ENCODE measurements around the gene ARHGEF4. TPM values are rescaled to one million over a fixed set of nuclear protein-coding genes. Genes with fewer than 3 reads are reported as not detected.

The ARHGEF4 gene
- total and polyA plus RNA-seq, 10 of the 15 experiments (the other 5 are each of a cell fraction or from before 2014, with no cell fraction given): 0.02 to 0.24 (median 0.16) TPM; not detected in 6

DNA sequence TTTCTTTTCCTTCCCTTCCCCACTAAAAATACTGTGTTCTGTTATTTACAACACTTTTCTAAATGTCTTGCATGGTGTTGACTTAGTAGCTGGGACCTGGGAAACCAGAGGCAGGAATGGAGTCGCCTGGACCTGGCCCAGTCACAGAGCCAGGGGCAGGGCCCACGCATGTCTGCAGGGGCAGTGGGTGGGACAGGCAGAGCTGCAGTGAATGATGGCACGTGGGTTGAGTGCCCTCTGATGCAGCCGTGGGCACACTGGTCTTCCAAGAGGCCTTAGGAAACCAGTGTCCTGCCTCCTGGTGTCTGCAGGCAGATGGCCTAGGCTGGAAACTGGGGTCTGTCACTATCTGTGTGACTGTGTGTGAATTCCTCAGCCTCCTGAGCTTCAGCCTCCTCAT lies 46.8 kb downstream of the ARHGEF4 start:
- H2AFZ ChIP-seq (ENCODE audit: control insufficient read depth, low read depth, low read length): no peak overlapping the region
- ChIA-PET RAD21 (ENCODE audit: unreplicated experiment) (interaction anchor here (0.8 kb wide), 1 partner anchor 86 kb away, joined by 3 read pairs; no protein-coding TSS in a partner anchor), CTCF (interaction anchor here (1.5 to 3.0 kb wide), 2 partner anchors 9 to 86 kb away, joined by 7 to 22 read pairs; no protein-coding TSS in a partner anchor), SMC1A (ENCODE audit: uncharacterized antibody, unreplicated experiment) (interaction anchor here (1.4 kb wide), 1 partner anchor 9 kb away, joined by 5 read pairs; no protein-coding TSS in a partner anchor), POLR2A (no interaction called here)
- H3K79me2 ChIP-seq (ENCODE audit: control insufficient read depth, insufficient read depth, low read length): no peaks in the 10 kb centered on the region
- intact Hi-C loops (cut with micrococcal nuclease; ENCODE audit: unreplicated experiment): no loop called here
- H3K9ac ChIP-seq (ENCODE audit: control insufficient read depth, insufficient read depth, low read length): no peak overlapping the region
- H3K27ac ChIP-seq (ENCODE audit: control insufficient read depth, insufficient read depth): no peak overlapping the region
- WGBS (ENCODE audit: insufficient coverage, insufficient replicate concordance, low lambda C conversion rate, missing lambda C conversion rate): 0% methylated on average over 4 of the region's 4 CpGs
- H3K9me3 ChIP-seq (replicated peaks; ENCODE audit: control insufficient read depth, insufficient read depth, low read length): no peaks in the 10 kb centered on the region
- ATAC-seq (no peak), DNase-seq (ENCODE audit: low read depth, low spot score) (no peak), FAIRE-seq (no peak)
- H3K4me1 ChIP-seq (ENCODE audit: control insufficient read depth, insufficient read depth, low read length): no peaks in the 10 kb centered on the region
- H3K4me2 ChIP-seq (ENCODE audit: control insufficient read depth, insufficient read depth): no peak overlapping the region
- BruUV-seq (replicated peaks): no TSS peak
- H3K36me3 ChIP-seq (ENCODE audit: control insufficient read depth in 2 of 2, insufficient read depth in 2 of 2, low read length in 1 of 2): no peaks in the 10 kb centered on the region
- no peak overlapping the region for H3K4me3 ChIP-seq
- H4K20me1 ChIP-seq (ENCODE audit: control insufficient read depth, insufficient read depth): no peaks in the 10 kb centered on the region
- in situ Hi-C loops (cut with MboI): no loop called here
- H3K27me3 ChIP-seq (replicated peaks in 1 of 2; ENCODE audit: control insufficient read depth in 2 of 2, insufficient read depth in 2 of 2, low read length in 1 of 2): no peaks in the 10 kb centered on the region; a peak in 1 of 4 replicates
- TF ChIP-seq TAF1 (IDR thresholded peaks at IDR 0.05; ENCODE audit: borderline replicate concordance, low read depth, low read length) (no peak), SPI1 (IDR thresholded peaks at IDR 0.05; ENCODE audit: borderline replicate concordance, insufficient read depth, low read depth, low read length) (no peak), GATAD2B (conservative IDR thresholded peaks at IDR 0.05; ENCODE audit: low read depth) (no peak), NFXL1 (IDR thresholded peaks at IDR 0.05; ENCODE audit: borderline replicate concordance) (no peak), KDM1A (IDR thresholded peaks at IDR 0.05; ENCODE audit: borderline replicate concordance) (no peak), ZSCAN29 (IDR thresholded peaks at IDR 0.05) (no peak), TBL1XR1 (IDR thresholded peaks at IDR 0.05; ENCODE audit: low read depth, low read length) (no peak), EP300 (IDR thresholded peaks at IDR 0.05; ENCODE audit: borderline replicate concordance in 1 of 2, control insufficient read depth in 1 of 2, low read depth in 2 of 2, low read length in 2 of 2) (no peak), FOS (IDR thresholded peaks at IDR 0.05; ENCODE audit: borderline replicate concordance, extremely low read depth, insufficient read length) (no peak), SIN3A (IDR thresholded peaks at IDR 0.05; ENCODE audit: low read depth, low read length) (no peak), SIX5 (IDR thresholded peaks at IDR 0.05; ENCODE audit: low read depth, low read length, severe bottlenecking) (no peak)
- TF ChIP-seq, protein P1, sequence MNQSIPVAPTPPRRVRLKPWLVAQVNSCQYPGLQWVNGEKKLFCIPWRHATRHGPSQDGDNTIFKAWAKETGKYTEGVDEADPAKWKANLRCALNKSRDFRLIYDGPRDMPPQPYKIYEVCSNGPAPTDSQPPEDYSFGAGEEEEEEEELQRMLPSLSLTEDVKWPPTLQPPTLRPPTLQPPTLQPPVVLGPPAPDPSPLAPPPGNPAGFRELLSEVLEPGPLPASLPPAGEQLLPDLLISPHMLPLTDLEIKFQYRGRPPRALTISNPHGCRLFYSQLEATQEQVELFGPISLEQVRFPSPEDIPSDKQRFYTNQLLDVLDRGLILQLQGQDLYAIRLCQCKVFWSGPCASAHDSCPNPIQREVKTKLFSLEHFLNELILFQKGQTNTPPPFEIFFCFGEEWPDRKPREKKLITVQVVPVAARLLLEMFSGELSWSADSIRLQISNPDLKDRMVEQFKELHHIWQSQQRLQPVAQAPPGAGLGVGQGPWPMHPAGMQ (IDR thresholded peaks at IDR 0.05; ENCODE audit: borderline replicate concordance): no peak
- TF ChIP-seq, protein P2, sequence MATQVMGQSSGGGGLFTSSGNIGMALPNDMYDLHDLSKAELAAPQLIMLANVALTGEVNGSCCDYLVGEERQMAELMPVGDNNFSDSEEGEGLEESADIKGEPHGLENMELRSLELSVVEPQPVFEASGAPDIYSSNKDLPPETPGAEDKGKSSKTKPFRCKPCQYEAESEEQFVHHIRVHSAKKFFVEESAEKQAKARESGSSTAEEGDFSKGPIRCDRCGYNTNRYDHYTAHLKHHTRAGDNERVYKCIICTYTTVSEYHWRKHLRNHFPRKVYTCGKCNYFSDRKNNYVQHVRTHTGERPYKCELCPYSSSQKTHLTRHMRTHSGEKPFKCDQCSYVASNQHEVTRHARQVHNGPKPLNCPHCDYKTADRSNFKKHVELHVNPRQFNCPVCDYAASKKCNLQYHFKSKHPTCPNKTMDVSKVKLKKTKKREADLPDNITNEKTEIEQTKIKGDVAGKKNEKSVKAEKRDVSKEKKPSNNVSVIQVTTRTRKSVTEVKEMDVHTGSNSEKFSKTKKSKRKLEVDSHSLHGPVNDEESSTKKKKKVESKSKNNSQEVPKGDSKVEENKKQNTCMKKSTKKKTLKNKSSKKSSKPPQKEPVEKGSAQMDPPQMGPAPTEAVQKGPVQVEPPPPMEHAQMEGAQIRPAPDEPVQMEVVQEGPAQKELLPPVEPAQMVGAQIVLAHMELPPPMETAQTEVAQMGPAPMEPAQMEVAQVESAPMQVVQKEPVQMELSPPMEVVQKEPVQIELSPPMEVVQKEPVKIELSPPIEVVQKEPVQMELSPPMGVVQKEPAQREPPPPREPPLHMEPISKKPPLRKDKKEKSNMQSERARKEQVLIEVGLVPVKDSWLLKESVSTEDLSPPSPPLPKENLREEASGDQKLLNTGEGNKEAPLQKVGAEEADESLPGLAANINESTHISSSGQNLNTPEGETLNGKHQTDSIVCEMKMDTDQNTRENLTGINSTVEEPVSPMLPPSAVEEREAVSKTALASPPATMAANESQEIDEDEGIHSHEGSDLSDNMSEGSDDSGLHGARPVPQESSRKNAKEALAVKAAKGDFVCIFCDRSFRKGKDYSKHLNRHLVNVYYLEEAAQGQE (IDR thresholded peaks at IDR 0.05; ENCODE audit: low read depth, low read length): no peak
- TF ChIP-seq, protein P3, sequence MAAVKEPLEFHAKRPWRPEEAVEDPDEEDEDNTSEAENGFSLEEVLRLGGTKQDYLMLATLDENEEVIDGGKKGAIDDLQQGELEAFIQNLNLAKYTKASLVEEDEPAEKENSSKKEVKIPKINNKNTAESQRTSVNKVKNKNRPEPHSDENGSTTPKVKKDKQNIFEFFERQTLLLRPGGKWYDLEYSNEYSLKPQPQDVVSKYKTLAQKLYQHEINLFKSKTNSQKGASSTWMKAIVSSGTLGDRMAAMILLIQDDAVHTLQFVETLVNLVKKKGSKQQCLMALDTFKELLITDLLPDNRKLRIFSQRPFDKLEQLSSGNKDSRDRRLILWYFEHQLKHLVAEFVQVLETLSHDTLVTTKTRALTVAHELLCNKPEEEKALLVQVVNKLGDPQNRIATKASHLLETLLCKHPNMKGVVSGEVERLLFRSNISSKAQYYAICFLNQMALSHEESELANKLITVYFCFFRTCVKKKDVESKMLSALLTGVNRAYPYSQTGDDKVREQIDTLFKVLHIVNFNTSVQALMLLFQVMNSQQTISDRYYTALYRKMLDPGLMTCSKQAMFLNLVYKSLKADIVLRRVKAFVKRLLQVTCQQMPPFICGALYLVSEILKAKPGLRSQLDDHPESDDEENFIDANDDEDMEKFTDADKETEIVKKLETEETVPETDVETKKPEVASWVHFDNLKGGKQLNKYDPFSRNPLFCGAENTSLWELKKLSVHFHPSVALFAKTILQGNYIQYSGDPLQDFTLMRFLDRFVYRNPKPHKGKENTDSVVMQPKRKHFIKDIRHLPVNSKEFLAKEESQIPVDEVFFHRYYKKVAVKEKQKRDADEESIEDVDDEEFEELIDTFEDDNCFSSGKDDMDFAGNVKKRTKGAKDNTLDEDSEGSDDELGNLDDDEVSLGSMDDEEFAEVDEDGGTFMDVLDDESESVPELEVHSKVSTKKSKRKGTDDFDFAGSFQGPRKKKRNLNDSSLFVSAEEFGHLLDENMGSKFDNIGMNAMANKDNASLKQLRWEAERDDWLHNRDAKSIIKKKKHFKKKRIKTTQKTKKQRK (IDR thresholded peaks at IDR 0.05; ENCODE audit: low read depth, low read length): no peak
- TF ChIP-seq, protein P4, sequence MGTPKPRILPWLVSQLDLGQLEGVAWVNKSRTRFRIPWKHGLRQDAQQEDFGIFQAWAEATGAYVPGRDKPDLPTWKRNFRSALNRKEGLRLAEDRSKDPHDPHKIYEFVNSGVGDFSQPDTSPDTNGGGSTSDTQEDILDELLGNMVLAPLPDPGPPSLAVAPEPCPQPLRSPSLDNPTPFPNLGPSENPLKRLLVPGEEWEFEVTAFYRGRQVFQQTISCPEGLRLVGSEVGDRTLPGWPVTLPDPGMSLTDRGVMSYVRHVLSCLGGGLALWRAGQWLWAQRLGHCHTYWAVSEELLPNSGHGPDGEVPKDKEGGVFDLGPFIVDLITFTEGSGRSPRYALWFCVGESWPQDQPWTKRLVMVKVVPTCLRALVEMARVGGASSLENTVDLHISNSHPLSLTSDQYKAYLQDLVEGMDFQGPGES (IDR thresholded peaks at IDR 0.05): no peak
